Fibroblast of skin of left biceps (primary cell): ENCODE results near the gene SLC38A1.

Experiments used
- DNase-seq, 2 experiments: peaks; one replicate each; pipeline ENCODE4 v3.0.0-alpha.2; 2013; ENCODE audit warnings: low read depth in 2 of 2

The SLC38A1 gene

DNA sequence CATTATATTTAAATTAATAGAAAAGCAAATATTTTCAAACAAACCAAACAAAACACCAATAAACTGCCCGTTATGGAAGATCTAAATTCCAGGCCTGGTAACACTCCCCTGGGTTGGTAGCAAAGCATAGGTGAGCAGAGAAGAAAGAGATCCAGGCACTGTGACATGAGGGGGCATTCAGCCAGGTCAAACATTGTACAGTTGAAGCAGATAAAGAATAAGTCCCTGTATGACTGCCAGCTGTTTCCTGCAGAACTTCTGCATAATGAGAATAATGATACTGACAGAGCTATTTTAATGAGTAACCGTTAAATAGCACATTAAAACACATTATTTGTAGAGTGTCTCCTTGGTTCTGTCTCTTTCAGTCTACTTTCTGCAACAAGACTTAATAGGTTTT, 35.4 kb downstream of the SLC38A1 start:
- DNase-seq, result no peak

DNA sequence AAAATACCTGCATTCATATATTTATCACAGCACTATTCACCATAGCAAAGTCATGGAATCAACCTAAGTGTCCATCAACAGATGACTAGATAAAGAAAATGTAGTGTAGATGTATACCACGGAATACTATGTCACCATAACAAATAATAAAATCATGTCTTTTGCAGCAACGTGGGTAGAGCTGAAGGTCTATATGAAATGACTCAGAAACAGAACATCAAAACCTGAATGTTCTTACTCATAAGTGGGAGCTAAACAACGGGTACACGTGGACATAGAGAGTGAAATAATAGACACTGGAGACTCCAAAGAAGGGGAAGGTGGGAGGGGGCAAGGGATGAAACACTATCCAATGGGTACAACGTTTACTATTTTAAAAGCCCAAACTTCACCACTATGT, 37.9 kb downstream of the SLC38A1 start:
- no peak for DNase-seq

DNA sequence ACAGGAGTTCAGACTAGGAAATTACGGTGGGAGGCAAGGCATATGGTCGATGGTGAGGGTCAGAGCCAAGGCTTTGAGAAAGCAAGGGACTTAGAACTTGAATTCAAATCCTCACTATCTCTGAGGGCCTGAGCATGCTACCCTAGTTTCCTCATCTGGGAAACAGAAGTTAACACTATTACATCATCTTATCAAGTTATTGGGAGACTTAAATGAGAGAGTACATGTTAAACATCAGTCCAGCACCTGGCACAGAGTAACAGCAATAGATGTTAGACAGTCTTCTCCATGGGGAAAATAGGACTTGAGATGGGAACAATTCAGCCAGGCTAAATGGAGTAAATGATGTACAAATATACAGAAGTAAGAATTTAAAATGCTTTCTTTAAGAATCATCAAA, 38.5 kb downstream of the SLC38A1 start:
- no peak for DNase-seq

DNA sequence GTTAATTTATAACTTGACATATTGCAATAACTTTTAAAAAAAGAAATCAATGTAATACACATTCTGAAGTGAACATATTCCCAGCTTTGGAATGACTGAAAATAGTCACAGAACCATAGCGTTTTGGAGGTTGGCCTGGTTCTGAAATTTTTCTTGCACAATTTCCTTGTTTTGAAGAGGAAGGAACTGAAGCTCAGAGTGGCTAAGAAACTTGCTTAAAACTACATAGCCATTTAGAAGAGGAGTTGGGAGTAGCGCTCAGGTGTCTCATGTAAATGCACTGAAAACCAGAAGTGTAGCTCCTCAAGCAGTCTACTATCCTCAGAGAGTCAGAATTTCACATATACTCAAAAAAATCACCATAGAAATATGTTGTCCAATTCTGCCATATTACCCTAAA, 41.2 kb downstream of the SLC38A1 start:
- DNase-seq, result no peak

DNA sequence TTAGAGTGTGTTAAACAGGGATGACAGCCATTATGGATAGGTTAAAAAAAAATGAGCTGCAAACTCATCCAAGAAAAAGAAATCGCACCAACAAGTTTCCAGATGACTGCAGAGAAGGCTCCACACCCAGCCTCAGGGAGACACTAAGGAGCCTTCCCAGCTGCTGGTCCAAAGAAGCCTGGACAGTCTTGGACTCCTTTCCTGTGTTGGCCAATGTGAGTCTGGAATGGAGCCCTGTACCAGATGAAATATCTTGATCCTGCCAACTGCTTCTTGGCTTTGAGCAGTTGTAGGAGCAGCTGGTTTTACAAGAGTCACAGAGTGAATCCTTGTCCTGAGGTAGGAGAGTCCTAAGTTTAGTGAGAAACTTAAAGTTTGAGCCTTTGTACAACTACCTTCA, 44.5 kb downstream of the SLC38A1 start:
- DNase-seq, result peak; percentile 12 to 22

DNA sequence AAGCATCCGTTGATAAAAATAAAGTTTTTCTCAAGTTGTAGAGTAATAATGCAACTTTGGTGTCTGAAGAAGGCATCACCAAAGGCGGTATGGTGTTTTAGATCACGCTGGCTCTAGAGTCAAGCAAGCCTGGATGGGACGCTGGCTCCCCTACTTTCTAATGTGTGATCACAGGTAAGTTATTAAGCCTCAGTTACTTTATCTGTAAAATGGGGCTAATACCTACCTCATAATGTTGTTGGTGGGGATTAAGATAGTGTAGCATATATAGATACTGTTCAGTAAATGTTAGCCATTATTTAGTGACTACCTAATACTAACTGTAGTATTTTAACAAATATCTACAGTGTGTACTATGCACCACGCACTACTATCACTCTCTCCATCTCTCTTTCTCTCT, 45.8 kb downstream of the SLC38A1 start:
- no peak for DNase-seq

DNA sequence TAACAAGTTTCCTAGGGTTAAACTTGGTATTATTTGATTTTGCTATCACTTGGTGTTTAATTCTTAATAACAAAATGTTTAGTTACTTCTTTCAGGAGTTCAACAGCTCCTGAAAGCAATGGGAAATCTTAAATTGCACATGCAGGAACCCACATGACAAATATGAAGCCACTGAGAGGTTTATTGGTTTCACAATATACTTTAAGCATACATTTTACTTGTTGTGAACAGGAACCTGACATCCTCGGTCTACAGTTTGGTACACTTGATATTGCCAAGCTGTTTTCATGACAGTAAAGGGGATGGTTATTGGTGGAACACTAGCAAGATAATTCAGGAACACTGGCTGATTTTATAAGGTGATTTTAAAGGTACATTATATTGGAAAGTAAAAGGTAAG, 46.2 kb downstream of the SLC38A1 start:
- no peak for DNase-seq

DNA sequence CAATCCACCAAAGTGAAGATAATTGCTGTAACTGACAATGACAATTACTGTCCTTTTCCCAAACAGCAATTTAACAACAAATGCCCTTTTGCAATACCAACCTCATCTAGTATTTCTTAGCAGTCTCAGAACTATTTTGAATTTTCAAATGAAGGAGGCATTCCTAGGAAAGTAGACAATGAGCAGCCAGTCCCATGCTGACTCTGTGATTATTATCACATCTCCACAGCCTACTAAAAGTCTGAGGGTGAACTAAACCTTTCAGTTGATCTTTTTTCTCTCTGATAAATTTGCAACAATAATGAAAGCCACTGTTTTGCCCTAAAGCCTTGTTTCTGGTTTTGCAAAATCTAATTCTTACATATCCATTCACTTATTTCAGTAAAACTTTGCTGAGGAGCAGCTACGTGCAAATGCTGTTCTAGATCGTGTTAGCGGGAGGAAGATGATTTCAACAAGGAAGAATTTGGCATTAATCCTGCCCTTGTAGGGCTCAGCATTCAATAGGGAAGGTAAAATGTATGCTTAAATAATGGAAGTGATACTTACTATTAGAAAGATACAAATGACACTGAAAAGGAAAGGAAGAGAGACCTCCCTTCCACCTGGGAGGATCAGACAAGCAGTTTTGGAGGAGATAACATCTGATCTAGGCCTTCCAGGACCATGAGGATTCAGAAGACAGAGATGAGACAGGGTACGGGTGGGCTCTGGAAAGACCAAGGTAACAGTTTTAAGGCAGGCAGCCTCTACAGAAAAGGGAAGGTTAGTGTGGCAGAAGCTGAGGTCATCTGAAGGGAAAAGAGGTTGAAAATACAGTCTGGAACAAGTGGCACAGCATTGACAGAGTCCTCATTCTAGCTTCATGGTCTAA, 47.4 kb downstream of the SLC38A1 start:
- peak in 1 of 2 experiments; percentile 18 for DNase-seq

DNA sequence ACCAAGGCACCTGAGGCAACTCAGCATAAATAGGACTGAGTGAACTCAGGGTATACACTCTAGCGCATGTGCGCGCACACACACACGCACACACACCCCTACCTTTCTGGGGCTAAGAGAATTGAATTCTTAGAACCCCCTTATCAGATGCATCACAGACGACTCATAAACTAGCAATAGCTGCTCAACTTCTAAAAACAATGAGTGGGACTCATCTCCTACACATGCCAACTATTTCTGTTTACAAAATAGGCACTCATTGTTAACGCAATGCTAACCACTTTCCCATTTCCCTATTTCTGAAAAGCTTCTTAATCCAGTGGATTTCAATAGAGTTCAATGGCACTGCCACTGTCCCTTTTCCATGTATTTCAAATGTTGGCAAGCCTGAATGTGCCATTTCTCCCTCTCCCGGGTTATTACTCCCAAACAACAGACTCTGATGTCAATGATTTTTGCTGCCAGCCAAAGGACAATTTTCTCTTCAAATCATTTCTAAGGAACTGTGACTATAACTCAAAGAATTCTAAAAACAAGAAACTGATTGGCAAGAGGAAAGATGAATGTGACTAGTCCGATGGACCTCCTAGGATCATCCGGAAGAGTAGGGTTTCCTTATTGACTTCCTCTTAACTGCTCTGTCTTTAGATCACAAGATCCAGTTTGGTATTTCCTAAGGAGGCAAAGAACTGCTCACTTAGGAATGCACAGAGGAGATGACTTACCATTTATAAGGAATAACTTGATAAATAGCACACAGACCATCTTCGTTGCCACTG, 48.8 kb downstream of the SLC38A1 start:
- DNase-seq, result peak; percentile 30 to 33

DNA sequence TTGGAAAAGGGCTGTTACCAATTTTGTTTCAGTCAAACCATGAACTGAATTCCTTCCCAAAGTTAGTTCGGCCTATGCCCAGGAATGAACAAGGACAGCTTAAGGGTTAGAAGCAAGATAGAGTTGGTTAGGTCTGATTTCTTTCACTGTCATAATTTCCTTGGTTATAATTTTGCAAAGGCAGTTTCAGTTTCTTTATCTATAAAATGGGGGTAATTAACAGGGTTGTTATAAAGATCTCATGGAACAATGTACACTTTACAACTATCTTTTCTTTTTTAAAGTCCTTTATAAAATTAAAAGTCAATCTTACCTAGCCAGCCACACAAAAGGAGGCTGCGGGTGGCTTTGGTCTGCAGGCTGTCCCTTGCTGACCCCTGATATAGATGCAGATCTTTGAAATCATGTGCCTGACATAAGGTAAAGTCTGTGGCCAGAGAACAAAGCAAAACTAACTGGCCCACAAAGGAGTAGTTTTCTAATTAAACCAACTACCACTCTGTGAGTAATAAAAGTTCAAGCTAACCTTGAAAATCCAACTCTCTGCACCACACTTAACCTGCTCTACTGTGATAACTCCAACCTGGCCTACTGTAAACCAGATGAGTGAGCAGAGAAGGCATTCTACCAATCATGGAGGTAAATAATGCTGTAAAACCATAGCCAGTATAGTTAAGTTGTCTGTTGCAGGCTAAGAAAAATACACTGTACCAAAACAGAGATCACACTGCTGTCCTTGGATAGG, 49.5 kb downstream of the SLC38A1 start:
- no peak for DNase-seq

DNA sequence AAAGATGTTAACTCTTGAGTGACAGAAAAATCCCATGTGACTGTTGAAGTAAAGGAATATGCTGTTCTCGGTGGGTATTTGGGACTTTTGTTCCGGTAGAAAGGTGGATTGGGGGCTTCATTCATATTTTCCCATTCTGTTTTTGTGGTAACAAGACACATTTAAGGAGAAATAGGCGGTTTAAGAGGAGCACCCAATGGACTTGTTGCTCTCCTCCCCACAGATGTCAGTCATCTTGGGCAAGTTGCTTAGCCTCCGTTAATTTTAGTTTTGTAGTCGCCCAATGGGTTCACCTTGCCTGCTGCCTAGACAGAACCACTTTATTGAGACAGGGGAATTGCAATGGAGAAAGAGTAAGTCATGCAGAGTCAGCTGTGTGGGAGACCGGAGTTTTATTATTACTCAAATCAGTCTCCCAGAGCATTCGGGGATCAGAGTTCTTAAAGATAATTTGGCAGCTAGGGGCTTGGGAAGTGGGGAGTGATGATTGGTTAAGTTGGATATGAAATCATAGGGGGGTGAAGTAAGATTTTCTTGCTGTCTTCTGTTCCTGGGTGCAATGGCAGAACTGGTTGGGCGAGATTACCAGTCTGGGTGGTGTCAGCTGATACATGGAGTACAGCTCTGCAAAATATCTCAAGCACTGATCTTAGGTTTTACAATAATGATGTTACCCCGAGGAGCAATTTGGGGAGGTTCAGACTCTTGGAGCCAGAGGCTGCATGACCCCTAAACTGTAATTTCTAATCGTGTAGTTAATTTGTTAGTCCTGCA, 50.3 kb downstream of the SLC38A1 start:
- DNase-seq, result no peak

DNA sequence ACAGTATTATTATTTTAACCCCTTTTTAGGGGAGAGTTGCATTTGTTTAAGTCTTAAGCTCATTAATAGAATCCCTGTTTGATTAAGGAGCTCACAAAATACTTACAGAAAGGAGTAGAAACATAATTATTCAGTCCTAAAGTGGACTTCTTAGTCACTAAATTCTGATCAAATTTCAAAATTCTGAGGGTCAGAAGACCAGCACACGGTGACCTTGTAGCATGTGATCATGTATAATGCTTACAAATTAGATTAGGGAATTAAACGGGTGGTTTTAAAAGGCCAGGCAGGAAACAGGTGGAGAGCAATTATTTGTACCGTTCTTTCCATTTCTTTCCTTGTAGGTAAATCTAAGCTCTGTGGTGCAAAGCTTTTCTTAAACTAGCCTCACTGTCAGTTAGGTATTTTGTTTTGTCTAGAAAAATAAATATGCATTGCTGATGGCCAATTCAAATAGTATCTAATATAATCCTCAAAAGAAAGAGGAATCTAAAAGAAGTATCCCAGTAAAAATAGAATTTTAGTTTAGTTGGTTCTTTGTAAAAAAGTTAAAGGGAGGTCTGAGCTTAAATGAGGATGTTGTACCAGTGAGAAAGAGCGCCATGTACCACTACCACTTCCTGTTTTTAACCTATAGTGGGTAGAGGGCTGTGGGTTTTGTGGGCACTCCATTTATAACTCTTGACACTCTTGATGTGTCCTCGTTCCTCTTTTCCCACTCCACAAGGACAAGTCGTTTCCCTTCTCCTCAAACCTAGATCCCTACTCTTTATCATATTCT, 51.1 kb downstream of the SLC38A1 start:
- no peak for DNase-seq

DNA sequence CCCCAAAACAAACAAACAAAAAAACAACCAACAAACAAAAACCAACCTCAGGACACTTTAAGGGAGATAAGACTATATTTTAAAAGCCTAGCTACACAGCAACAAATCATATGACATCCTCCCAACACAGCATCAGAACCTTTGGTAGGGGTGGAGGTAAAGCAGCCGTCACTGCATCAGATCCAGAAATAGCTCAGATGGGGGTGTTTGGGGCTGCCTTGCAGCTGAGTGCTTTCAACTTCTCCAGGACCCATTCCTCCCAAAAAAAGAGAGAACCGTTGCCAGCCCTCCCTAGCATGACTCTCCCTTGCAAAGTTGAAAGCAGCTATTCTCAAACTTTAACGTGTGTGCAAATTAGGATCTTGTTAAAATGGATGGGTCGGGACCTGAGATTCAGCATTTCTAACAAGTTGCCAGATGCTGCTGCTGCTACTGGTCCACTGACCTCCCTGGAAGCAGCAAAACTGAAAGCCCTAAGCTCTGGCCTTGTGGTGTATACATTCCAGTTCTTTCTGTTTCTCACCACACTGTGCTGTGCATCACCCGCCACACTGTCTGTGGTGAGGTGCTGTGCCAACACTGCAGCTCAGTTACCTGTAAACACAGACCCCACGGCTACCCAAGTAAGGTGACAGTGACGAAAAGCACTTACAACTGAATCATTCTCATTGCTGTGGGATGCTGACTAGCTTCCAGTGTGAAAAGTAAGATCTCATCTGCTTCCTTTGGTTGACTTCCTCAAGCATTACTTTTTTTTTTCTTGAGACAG, 54.0 kb downstream of the SLC38A1 start:
- DNase-seq, result no peak

DNA sequence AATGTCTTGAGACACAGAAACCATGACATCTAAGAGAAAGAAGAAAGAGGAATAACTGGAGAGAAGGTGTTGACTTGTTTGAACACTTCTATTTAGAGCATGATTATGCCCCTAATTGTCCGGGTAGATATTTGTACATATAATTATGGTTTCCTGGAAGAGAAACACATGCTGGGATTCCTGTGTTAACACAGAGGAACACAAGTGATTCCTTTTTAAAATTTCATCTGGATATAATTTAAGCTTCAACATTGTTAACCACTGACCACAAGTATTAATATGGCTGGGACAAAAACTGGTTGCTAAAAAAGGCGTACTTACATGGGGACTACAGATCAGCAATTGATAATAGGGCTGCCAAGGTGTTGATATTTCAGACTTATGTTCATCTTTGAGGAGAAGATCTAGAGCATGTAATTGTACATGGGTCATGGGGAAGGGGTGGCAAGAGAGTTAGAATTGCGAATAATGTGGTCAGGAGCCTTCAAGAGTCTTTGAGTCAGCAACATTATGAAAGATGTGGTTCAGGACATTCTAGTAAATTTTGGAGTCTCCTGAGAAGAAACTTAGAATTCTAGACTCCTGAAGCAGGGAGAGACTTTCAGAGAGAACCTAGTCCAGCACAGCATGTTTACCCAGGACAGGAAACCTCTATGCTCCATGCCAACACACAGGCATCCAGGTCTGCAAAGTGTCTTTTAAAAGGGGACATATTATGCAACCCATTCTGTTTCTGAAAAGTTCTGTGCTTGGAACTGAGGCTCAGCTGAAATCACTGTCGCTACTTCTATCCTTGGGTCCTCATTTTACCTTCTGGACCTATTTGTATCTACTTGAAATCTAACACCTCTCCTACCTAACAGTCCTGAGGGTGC, 56.5 kb downstream of the SLC38A1 start:
- peak; percentile 49 to 59 for DNase-seq

DNA sequence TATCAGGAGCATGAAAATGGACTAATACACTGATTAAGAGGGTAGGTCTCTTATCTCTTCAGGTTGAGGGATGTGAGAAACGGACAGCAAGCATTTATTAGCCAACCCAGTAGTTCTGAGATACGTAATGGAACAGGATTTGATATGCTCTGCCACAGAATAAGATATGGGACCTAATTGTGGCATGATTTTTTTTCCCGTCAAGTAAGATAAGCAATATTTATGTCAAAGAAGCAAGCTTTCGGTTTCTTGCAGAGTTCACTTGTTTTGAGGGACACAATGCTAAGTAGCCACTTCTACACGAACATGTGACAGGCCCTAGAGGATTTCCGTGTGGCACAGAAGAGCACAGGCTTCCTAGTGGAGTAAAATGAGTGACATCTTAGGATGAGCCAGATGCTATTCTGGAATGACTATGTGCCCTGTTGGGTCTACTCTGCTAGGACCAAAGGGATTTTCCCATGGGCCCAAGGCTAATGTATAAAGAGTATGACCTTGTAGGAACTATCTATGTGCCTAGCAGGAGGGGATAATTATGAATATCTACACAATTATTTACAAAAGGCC, 57.9 kb downstream of the SLC38A1 start:
- DNase-seq, result no peak

DNA sequence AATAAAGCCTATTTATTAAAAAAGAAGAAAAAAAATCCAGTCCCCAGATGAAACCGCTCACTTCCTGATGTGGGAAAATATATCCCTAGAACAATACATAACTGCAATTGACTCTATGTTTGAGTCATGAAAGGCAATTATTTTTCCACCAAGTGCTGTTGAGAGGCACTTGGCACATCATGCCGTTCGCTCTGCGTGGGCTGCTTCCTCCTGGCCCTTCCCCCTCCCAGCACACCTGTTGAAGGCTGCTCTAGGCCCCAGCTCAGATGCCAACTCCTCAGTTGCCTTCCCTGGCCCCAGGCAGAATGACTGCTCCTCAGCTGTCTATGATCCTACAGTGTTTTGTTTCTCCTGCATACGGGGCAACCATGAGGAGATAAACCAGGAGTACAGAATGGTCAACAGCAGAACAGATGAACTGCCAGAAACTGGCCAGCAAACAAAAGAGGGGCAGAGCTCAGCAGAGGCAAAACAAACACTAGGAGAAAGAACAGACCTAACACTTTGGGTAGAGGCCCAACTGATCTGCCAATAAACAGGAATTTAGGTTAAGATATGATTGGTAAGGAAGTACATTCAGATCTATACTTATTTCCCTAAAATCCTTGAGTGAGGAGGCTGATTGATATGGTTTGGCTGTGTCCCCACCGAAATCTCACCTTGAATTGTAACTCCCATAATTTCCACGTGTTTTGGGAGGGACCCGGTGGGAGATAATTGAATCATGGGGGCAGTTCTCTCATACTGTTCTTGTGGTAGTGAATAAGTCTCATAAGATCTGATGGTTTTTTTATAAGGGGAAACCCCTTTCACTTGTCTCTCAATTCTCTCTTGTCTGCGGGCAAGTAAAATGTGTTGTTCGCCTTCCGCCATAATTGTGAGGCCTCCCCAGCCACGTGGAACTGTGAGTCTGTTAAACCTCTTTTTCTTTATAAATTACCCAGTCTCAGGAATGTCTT, 58.6 kb downstream of the SLC38A1 start:
- DNase-seq, result no peak

DNA sequence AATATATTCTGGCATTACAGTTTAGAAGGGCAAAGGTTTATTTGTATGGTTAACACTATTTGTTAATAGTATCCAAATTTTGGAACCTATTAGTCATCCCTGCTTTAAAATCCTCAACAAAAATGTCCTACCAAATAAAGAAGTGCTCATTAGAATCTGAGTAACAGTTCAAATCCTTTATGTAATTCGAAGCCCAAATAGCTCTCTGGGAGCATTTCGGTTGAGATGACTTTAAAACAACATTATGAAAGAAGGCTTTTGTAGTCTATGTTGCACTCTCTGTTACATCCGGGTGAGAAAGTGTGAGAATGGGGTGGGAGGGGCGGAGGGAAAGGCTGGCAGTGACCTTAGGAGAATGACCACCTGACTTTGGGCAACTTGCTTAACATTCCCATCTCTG, 59.7 kb downstream of the SLC38A1 start:
- no peak for DNase-seq

DNA sequence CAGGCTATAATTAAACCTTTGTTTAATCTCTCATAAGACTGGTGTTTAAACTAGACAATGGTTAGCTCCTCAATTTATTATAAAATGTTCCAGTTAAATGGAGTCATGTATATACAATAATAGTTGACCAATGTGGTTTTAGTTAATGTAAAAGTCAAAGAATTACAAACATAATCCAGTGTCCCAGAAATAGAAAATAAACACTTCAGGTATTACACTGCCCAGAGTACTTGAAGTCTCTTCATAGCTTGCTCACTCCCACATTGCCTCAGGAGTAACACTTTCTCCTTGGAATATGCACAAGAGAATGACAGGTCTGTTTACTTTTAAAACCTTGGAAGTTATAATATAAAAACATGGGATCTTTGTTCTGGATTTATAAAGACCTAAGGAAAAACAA, 60.5 kb downstream of the SLC38A1 start:
- DNase-seq, result no peak
